PC-9 (cell line): ENCODE results near the gene KRT79. TPM values are rescaled to one million over a fixed set of nuclear protein-coding genes. Genes with fewer than 3 reads are reported as not detected.

ENCODE experiments used
- BruUV-seq: library from RNA; stranded (reverse); fragments of 400-500 nt; replicated peaks from 2 replicates; lab custom pipeline; 2021; lab: Mats Ljungman, UMichigan
- CTCF ChIA-PET: fragments of 300-600 bp; sonication (Branson Sonifier 250); formaldehyde crosslinking; loops from one replicate; lab custom pipeline; 2022; ENCODE audit warnings: antibody characterized with exemption; lab: Charles Lee
- POLR2A ChIA-PET: fragments of 300-600 bp; sonication (Branson Sonifier 250); formaldehyde crosslinking; loops from one replicate; lab custom pipeline; 2022; ENCODE audit warnings: antibody characterized with exemption; ENCODE audit not compliant: unreplicated experiment; lab: Charles Lee
- DNase-seq, 2 experiments: peaks; one replicate each; pipeline versions ENCODE4 v3.0.0 to v3.0.0-alpha.2; 2015 to 2022; ENCODE audit warnings: mixed read lengths in 1 of 2
- H2AFZ ChIP-seq: fragments of 200-600 bp; sonication (generic); 2 replicates; pipeline ENCODE4 v1.8.1; 2017; ENCODE audit warnings: antibody characterized with exemption
- H3F3A ChIP-seq: fragments of 200-600 bp; sonication (generic); 2 replicates; pipeline ENCODE4 v1.8.1; 2017; ENCODE audit warnings: antibody characterized with exemption, mild to moderate bottlenecking, low read depth; ENCODE audit not compliant: insufficient read depth
- H3K27ac ChIP-seq: fragments of 200-600 bp; sonication (generic); 2 replicates; pipeline ENCODE4 v1.6.1; 2016; ENCODE audit warnings: mixed run types
- H3K27me3 ChIP-seq: fragments of 200-600 bp; sonication (generic); 2 replicates; pipeline ENCODE4 v1.6.1; 2016; ENCODE audit warnings: low read depth, mixed run types; ENCODE audit not compliant: insufficient read depth
- H3K36me3 ChIP-seq: fragments of 200-600 bp; sonication (generic); 2 replicates; pipeline ENCODE4 v1.6.1; 2016; ENCODE audit warnings: low read depth, mixed run types
- H3K4me1 ChIP-seq: fragments of 200-600 bp; sonication (generic); replicated peaks from 2 replicates; pipeline ENCODE4 v1.6.1; 2016; ENCODE audit warnings: mixed run types; ENCODE audit not compliant: insufficient read depth
- H3K4me2 ChIP-seq: fragments of 200-600 bp; sonication (generic); 2 replicates; pipeline ENCODE4 v1.6.1; 2017; ENCODE audit warnings: mixed run types
- H3K4me3 ChIP-seq: fragments of 200-600 bp; sonication (generic); 2 replicates; pipeline ENCODE4 v1.6.1; 2016; ENCODE audit warnings: mixed run types
- H3K79me2 ChIP-seq: fragments of 200-600 bp; sonication (generic); 2 replicates; pipeline ENCODE4 v1.6.1; 2017; ENCODE audit warnings: low read depth, mixed run types
- H3K9me2 ChIP-seq: fragments of 200-600 bp; sonication (generic); 2 replicates; pipeline ENCODE4 v1.8.1; 2017; ENCODE audit warnings: mild to moderate bottlenecking; ENCODE audit not compliant: insufficient read depth
- H3K9me3 ChIP-seq: fragments of 200-600 bp; sonication (generic); 2 replicates; pipeline ENCODE4 v1.8.1; 2016; ENCODE audit warnings: low read depth; ENCODE audit not compliant: insufficient read depth
- H4K20me1 ChIP-seq: fragments of 200-600 bp; sonication (generic); 2 replicates; pipeline ENCODE4 v1.8.1; 2017; ENCODE audit not compliant: insufficient read depth
- CTCF ChIP-seq: fragments of 200-600 bp; sonication (generic); conservative IDR thresholded peaks from 2 replicates; pipeline ENCODE4 v1.6.1; 2017; ENCODE audit warnings: mixed run types, antibody characterized with exemption, mild to moderate bottlenecking, moderate library complexity
- EZH2 ChIP-seq: fragments of 200-600 bp; sonication (generic); IDR thresholded peaks from 2 replicates; pipeline ENCODE4 v1.8.0; 2017; ENCODE audit warnings: antibody characterized with exemption, low read depth
- intact Hi-C: fragments of 100-400 bp; cut with micrococcal nuclease; formaldehyde crosslinking; loops from one replicate; pipeline ENCODE4 v1.10.0; 2022; ENCODE audit not compliant: unreplicated experiment
- total RNA-seq: library from RNA; stranded (reverse); gene quantifications from 2 replicates; pipeline ENCODE4 v1.2.3, GENCODE V29; 2021

The KRT79 gene
- total RNA-seq, 1 experiment from 2014 or later, result 0.28 TPM

DNA sequence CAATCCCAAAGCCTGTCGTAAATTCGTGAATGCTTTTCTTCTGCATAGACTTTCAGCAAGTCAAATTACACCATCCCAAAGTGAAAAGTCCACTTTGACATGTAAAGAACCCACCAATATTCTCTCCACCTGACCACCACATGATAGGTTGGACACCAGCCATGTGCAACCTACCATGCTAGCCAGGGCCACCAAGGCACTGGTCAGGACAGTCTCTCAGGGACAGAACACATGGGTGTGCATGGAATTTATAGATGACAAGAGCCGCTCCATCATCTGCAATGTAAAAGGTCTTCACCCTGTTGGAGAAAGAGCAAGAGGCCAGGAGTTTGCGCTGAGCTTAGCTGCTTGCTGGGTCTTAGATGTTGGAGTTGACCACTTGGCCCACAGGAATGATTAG lies 51.6 kb downstream of the KRT79 start:
- TF ChIP-seq EZH2, result no peak
- no peak for TF ChIP-seq CTCF
- no peaks in the 10 kb centered on the region for H3K9me2 ChIP-seq
- H3K4me3 ChIP-seq, result no peak overlapping the region
- H3F3A ChIP-seq, result no peaks in the 10 kb centered on the region
- POLR2A ChIA-PET, result interaction anchor here (0.7 kb wide), 1 partner anchor 97 kb away, joined by 3 read pairs; no protein-coding TSS in a partner anchor
- no peak overlapping the region for H3K27ac ChIP-seq
- H3K36me3 ChIP-seq, result no peaks in the 10 kb centered on the region
- no peaks in the 10 kb centered on the region for H3K4me1 ChIP-seq
- no TSS peak for BruUV-seq
- CTCF ChIA-PET, result interaction anchor here (0.6 kb wide), 1 partner anchor 555 kb away, joined by 9 read pairs; no protein-coding TSS in a partner anchor
- H3K79me2 ChIP-seq, result no peaks in the 10 kb centered on the region
- H4K20me1 ChIP-seq, result no peaks in the 10 kb centered on the region
- no peaks in the 10 kb centered on the region; the same call in 1 of the 2 replicates for H3K27me3 ChIP-seq
- intact Hi-C loops, result no loop called here
- H3K4me2 ChIP-seq, result no peak overlapping the region
- H3K9me3 ChIP-seq, result no peaks in the 10 kb centered on the region
- no peak overlapping the region for H2AFZ ChIP-seq
- no peak for DNase-seq

- DNase-seq, result no peak
- ChIA-PET POLR2A (no interaction called here), CTCF (no interaction called here)
- TF ChIP-seq CTCF (no peak), EZH2 (no peak)
- no TSS peak for BruUV-seq
- Histone ChIP-seq H3F3A (no peaks in the 10 kb centered on the region), H3K9me2 (no peaks in the 10 kb centered on the region), H4K20me1 (no peaks in the 10 kb centered on the region), H3K79me2 (no peaks in the 10 kb centered on the region), H3K27me3 (no peaks in the 10 kb centered on the region; the same call in 1 of the 2 replicates), H3K9me3 (no peaks in the 10 kb centered on the region), H2AFZ (no peak overlapping the region), H3K4me3 (no peak overlapping the region), H3K4me1 (no peaks in the 10 kb centered on the region), H3K27ac (no peak overlapping the region), H3K4me2 (no peak overlapping the region), H3K36me3 (no peaks in the 10 kb centered on the region)
- intact Hi-C loops, result no loop called here
Observed at GRCh38 chr12:52781399-52782082, 52.6 kb downstream of the KRT79 start.

DNA sequence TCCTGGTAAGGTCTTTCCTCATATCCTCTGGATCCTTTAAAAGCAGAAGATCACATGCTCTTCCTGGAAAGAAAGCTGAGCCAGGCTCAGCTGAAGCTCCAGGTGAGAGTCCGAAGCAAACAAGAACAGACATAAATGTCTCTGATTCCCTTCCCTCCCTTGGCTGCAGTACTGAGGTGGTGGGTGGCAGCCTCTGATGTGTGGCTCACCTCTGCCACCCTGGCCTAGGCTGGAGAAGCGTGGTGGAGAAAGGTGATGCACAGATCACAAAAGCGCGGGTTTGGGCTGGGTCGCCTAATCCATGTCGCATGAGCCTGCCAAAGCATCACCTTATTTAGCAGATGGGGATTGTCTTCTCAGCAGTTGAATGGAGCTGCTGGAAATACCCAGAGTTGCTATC lies 54.2 kb downstream of the KRT79 start:
- Histone ChIP-seq H3K36me3 (no peaks in the 10 kb centered on the region), H3K9me2 (no peaks in the 10 kb centered on the region), H3K4me2 (no peak overlapping the region), H3K79me2 (no peaks in the 10 kb centered on the region), H2AFZ (no peak overlapping the region), H3K4me1 (no peaks in the 10 kb centered on the region), H4K20me1 (no peaks in the 10 kb centered on the region), H3F3A (no peaks in the 10 kb centered on the region), H3K9me3 (no peaks in the 10 kb centered on the region), H3K27ac (no peak overlapping the region), H3K27me3 (no peaks in the 10 kb centered on the region; the same call in 1 of the 2 replicates), H3K4me3 (no peak overlapping the region)
- no TSS peak for BruUV-seq
- TF ChIP-seq EZH2, result no peak
- no peak for TF ChIP-seq CTCF
- no peak for DNase-seq
- intact Hi-C loops, result no loop called here
- POLR2A ChIA-PET, result no interaction called here
- CTCF ChIA-PET, result no interaction called here
